Nephron (organoid): ENCODE measurements around the gene MMP15.
"Not testable (repeated sequence)": the region's sequence is repeated elsewhere in the genome, so short reads cannot be mapped to it uniquely, and the experiment has no call there.

Experiments used
- H3K27ac Mint-ChIP-seq, 3 experiments: 2 replicates each; pipeline ENCODE4 v1.8.0; 2020; ENCODE audit warnings: mixed read lengths in 3 of 3, mild to moderate bottlenecking in 2 of 3, moderate library complexity in 1 of 3
- H3K27me3 Mint-ChIP-seq: 2 replicates; pipeline ENCODE4 v1.8.0; 2021; ENCODE audit warnings: low read depth, mild to moderate bottlenecking, moderate library complexity, mixed read lengths
- H3K36me3 Mint-ChIP-seq: 2 replicates; pipeline ENCODE4 v1.8.0; 2020; ENCODE audit warnings: low read depth, mixed read lengths
- H3K4me1 Mint-ChIP-seq: 2 replicates; pipeline ENCODE4 v1.8.0; 2020; ENCODE audit warnings: mixed read lengths
- H3K4me3 Mint-ChIP-seq, 3 experiments: 2 replicates each; pipeline ENCODE4 v1.8.0; 2020; ENCODE audit warnings: mild to moderate bottlenecking in 3 of 3, mixed read lengths in 3 of 3, moderate library complexity in 2 of 3
- H3K9me3 Mint-ChIP-seq: 2 replicates; pipeline ENCODE4 v1.8.0; 2020; ENCODE audit warnings: mixed read lengths
- CTCF ChIP-seq, 3 experiments: fragments of 200-600 bp; sonication (generic); IDR thresholded peaks; one replicate each; pipeline ENCODE4 v1.5.0; 2021; ENCODE audit warnings: antibody characterized with exemption in 3 of 3; ENCODE audit not compliant: unreplicated experiment in 3 of 3

MMP15 gene

DNA sequence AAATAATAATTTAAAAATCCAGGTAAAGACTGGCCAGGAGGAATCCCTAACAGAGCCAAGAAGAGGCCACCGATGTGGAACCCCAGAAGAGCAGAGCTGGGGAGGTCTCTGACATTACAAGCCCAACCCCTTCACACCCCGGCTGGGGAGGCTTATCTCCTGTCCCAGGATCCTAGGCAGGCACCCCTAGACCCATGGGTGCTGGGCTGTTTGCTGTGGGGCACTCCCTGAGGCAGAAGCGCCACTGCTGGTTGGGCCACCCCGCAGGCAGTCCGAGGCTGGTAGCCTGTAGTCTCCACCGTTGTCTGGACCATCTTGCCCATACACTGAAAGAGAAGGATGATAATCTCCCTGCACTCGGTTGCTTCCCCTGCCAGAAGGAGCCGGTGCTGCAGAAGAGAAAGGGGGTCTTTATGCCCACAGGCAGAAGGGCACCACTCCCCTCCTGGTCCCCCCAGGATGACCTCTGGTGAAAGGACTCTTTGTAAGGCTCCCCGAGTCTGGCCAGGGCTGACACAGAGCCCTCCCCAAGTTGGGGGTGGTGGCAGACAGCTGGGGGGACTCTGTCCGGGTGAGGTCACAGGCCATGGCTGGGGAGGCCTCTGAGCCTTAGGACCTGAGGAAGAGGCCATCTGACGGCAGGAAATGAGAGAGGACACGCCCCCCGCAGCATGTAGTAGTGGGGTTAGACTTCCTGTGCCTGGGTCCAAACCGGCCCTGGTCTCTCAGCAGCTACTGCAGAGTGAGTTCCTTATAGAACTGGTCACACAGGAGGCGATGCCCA lies 69.4 kb downstream of the MMP15 start:
- Mint-ChIP-seq H3K36me3 (no peaks in the 10 kb centered on the region), H3K4me1 (peaks cover 29% of the 10 kb centered on the region), H3K4me3 (no peak overlapping the region), H3K9me3 (no peaks in the 10 kb centered on the region), H3K27me3 (no peaks in the 10 kb centered on the region), H3K27ac (no peak overlapping the region)
- TF ChIP-seq CTCF (IDR thresholded peaks at IDR 0.05; ENCODE audit: unreplicated experiment in 3 of 3) = no peak

- not testable (repeated sequence) for H3K4me3 Mint-ChIP-seq, H3K36me3 Mint-ChIP-seq, H3K27me3 Mint-ChIP-seq, H3K27ac Mint-ChIP-seq, H3K9me3 Mint-ChIP-seq
- peaks cover 35% of the 10 kb centered on the region for H3K4me1 Mint-ChIP-seq
These were observed 70.0 kb downstream of the MMP15 start for GRCh38 chr16:58095575-58095960.

DNA sequence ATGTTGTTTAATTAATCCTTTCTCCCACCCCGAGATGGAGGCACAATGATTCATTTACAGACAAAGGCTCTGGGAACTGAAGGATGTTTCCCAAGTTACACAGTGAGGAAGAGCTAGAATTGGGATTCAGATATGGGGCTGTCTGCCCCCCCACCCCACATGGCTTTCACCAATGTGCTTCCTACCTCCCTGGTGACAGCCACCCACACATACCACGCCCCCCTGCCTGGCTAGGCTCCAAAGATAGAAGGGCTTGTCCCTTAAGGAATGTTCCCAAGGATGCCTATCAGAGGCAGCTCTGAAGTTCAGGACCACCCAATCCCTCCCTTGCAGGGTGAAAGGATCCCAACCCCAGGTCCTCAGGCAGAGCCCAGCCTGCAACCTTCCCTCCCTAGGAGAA lies 70.7 kb downstream of the MMP15 start:
- H3K9me3 Mint-ChIP-seq = no peaks in the 10 kb centered on the region
- no peaks in the 10 kb centered on the region for H3K36me3 Mint-ChIP-seq
- H3K4me3 Mint-ChIP-seq = no peak overlapping the region
- peaks cover 38% of the 10 kb centered on the region for H3K4me1 Mint-ChIP-seq
- no peaks in the 10 kb centered on the region for H3K27me3 Mint-ChIP-seq
- H3K27ac Mint-ChIP-seq = no peak overlapping the region
- TF ChIP-seq CTCF (IDR thresholded peaks at IDR 0.05; ENCODE audit: unreplicated experiment in 3 of 3) = no peak
